ENCODE results near the gene SP3. TPM values are rescaled to one million over a fixed set of nuclear protein-coding genes. Genes with fewer than 3 reads are reported as not detected.

The SP3 gene
- total RNA-seq, 1 experiment from 2014 or later = 80.2 TPM

DNA sequence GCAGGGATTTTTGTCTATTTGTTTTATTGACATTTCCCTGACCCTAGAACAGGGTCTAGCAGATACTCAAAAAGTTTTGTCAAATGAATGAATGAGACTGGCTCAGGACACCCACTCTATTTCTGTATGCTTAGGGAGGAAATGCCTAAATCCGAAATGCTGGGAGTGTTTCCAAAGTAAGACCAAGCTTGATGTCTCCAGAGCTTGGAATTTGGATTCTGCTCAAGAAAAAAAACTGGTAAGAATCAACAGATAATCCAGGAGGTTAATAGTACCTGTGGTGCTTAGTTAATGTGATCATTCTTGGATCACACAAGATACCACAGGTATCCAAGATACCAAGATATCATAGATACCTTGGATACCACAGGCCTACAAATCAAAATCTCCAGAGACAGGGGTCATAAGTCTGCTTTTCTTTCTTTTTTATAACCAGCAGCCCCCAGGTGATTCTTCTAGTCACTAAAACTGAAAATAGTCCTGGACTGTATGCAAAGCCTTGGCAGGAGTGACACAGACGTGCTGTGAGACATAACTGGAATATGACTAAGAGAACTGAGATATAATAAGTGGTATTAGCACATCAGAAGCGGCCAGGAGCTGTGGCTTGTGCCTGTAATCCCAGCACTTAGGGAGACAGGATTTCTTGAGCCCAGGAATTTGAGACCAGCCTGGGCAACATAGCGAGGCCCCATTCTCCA, 39.9 kb upstream of the SP3 start:
- Histone ChIP-seq H3K9me3 (ENCODE audit: control insufficient read depth, insufficient read depth, low read depth, low read length) (no peaks in the 10 kb centered on the region), H3K4me1 (ENCODE audit: control insufficient read depth, insufficient read depth, low read length) (no peaks in the 10 kb centered on the region), H3K27me3 (ENCODE audit: control insufficient read depth, insufficient read depth, low read length) (no peaks in the 10 kb centered on the region), H3K4me3 (ENCODE audit: low read depth in 2 of 2, low read length in 2 of 2) (no peak overlapping the region), H3K27ac (ENCODE audit: low read length) (no peak overlapping the region), H3K36me3 (ENCODE audit: control insufficient read depth, insufficient read depth, low read length) (no peaks in the 10 kb centered on the region)
- ChIA-PET CTCF (interaction anchor here (1.2 kb wide), 1 partner anchor 34 kb away, joined by 5 read pairs; no protein-coding TSS in a partner anchor), POLR2A (no interaction called here)
- BruUV-seq (replicated peaks) = no TSS peak
- DNase-seq (ENCODE audit: low read depth, low spot score) (no peak), ATAC-seq (no peak)
- TF ChIP-seq, protein P1, sequence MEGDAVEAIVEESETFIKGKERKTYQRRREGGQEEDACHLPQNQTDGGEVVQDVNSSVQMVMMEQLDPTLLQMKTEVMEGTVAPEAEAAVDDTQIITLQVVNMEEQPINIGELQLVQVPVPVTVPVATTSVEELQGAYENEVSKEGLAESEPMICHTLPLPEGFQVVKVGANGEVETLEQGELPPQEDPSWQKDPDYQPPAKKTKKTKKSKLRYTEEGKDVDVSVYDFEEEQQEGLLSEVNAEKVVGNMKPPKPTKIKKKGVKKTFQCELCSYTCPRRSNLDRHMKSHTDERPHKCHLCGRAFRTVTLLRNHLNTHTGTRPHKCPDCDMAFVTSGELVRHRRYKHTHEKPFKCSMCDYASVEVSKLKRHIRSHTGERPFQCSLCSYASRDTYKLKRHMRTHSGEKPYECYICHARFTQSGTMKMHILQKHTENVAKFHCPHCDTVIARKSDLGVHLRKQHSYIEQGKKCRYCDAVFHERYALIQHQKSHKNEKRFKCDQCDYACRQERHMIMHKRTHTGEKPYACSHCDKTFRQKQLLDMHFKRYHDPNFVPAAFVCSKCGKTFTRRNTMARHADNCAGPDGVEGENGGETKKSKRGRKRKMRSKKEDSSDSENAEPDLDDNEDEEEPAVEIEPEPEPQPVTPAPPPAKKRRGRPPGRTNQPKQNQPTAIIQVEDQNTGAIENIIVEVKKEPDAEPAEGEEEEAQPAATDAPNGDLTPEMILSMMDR (IDR thresholded peaks at IDR 0.05) = no peak
- TF ChIP-seq REST (IDR thresholded peaks at IDR 0.05; ENCODE audit: insufficient read depth in 1 of 2, low read depth in 2 of 2, low read length in 1 of 2) = no peak
- no peak for TF ChIP-seq SIN3A (IDR thresholded peaks at IDR 0.05; ENCODE audit: borderline replicate concordance, insufficient read depth, low read depth, low read length)
- no peak for TF ChIP-seq TCF7L2 (IDR thresholded peaks at IDR 0.05; ENCODE audit: low read depth, low read length)
- no peak for TF ChIP-seq POLR2AphosphoS5 (IDR thresholded peaks at IDR 0.05; ENCODE audit: low read depth, low read length)
- intact Hi-C loops (cut with micrococcal nuclease; ENCODE audit: unreplicated experiment) = no loop called here
- in situ Hi-C loops (cut with HindIII; ENCODE audit: low pct_unique_long_range_greater_than_20kb, low sequenced_read_pairs) = no loop called here

DNA sequence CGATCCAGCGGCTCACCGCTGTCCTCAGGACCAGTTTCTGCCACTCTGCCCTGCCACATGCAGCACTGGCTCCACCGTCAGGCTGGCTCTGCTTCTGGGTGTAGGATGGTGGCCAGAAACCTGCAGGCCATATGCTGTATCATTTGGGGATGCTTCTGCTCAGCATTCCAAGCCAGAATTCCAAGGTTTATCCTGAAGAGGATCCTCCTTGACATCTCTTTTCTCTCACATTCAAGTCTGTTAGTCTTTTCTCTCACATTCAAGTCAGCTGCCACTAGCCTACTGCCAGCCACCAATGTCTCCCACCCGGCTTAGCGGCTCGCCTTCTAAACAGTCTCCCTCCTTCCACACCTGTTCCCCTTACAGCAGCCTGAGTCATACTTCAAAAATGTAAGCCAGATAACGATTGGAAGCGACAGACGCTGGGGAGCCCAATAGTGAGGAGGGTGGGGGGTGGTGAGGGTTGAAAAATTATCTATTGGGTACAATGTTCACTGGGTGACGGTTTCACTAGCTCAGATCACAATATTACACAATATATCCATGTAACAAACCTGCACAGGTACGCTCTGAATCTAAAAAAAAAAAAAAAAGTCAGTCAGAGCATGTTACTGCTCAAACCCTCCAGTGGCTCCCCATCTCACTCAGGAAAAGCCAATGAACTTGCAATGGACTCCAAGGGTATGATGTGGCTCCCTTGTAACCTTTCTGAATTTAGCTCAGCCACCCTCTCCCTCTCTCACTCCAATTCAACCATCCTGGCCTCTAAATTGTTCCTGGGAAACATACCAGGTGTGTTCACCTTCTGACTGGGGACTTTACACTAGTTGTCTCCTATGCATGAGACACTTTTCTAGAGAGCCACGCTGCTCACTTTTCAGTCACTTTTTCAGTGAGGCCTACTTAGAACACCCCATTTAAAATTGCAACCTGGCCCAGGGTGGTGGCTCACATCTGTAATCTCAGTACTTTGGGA, 38.8 kb upstream of the SP3 start:
- CTCF ChIA-PET = no interaction called here
- no peaks in the 10 kb centered on the region for H3K9me3 ChIP-seq (ENCODE audit: control insufficient read depth, insufficient read depth, low read depth, low read length)
- no peaks in the 10 kb centered on the region for H3K27me3 ChIP-seq (ENCODE audit: control insufficient read depth, insufficient read depth, low read length)
- intact Hi-C loops (cut with micrococcal nuclease; ENCODE audit: unreplicated experiment) (no loop called here), in situ Hi-C loops (cut with HindIII; ENCODE audit: low pct_unique_long_range_greater_than_20kb, low sequenced_read_pairs) (no loop called here)
- ATAC-seq (peak; percentile 65; the same call in 1 of the 2 replicates), DNase-seq (ENCODE audit: low read depth, low spot score) (no peak)
- TF ChIP-seq POLR2AphosphoS5 (IDR thresholded peaks at IDR 0.05; ENCODE audit: low read depth, low read length) = no peak
- no peak for TF ChIP-seq SIN3A (IDR thresholded peaks at IDR 0.05; ENCODE audit: borderline replicate concordance, insufficient read depth, low read depth, low read length)
- TF ChIP-seq, protein P1 (IDR thresholded peaks at IDR 0.05) = peak; percentile 38
- no TSS peak for BruUV-seq (replicated peaks)
- no peak overlapping the region for H3K27ac ChIP-seq (ENCODE audit: low read length)
- no peak overlapping the region for H3K4me3 ChIP-seq (ENCODE audit: low read depth in 2 of 2, low read length in 2 of 2)
- POLR2A ChIA-PET = interaction anchor here (0.6 kb wide), 1 partner anchor 65 kb away, joined by 25 read pairs; no protein-coding TSS in a partner anchor
- H3K4me1 ChIP-seq (ENCODE audit: control insufficient read depth, insufficient read depth, low read length) = no peaks in the 10 kb centered on the region
- H3K36me3 ChIP-seq (ENCODE audit: control insufficient read depth, insufficient read depth, low read length) = no peaks in the 10 kb centered on the region

Measured in Panc1 (cell line).